ENCODE results near the gene UQCRH.

DNA sequence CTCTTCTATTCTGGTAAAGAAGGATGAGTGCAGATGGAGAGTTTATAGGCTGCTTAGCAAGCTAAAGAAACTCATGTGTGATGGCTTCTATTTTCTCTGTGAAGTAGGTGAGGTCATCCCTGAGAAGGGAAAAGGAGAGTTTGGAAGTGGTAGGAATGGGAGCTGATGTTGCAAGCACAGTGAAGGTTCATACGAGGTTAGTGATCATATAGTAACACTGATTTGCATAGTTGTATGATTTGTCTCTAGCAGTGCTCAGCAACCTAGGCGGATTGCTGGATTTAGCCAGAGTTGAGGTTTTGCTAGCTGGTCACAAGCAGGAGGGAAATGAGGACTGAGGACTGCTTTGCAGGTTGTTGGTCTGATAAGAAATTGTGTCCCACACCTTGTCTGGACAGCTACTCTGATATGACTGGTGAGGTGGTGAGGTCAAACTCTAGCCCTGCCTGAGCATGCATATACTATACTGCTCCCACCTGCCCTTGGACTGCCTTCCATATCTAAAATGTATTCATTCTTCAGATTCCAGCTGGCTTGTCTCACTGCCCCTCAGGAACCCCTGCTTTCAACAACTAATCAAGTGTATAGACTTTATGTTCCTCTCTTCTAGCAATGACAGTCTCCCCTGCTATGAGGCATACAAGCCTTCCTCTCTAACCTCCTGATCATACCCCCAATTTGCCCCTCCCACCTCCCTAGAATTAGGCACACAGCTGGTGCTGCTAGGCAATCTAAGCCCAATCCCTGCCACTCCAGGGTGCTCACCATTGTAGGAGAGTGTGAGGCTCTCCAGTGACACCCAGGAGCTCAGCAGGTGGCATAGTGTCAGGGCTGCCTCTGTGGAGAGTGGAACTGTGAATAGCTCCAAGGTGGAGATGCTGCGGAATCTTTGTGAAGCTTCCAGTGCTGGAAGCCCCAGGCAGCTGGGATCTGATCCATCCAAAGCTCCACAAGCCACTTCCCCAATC lies 18.6 kb upstream of the UQCRH start:
- TF ChIP-seq, protein P1, sequence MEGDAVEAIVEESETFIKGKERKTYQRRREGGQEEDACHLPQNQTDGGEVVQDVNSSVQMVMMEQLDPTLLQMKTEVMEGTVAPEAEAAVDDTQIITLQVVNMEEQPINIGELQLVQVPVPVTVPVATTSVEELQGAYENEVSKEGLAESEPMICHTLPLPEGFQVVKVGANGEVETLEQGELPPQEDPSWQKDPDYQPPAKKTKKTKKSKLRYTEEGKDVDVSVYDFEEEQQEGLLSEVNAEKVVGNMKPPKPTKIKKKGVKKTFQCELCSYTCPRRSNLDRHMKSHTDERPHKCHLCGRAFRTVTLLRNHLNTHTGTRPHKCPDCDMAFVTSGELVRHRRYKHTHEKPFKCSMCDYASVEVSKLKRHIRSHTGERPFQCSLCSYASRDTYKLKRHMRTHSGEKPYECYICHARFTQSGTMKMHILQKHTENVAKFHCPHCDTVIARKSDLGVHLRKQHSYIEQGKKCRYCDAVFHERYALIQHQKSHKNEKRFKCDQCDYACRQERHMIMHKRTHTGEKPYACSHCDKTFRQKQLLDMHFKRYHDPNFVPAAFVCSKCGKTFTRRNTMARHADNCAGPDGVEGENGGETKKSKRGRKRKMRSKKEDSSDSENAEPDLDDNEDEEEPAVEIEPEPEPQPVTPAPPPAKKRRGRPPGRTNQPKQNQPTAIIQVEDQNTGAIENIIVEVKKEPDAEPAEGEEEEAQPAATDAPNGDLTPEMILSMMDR (IDR thresholded peaks at IDR 0.05): no peak
- no peak for TF ChIP-seq POLR2A (IDR thresholded peaks at IDR 0.05)
- TF ChIP-seq POLR2AphosphoS5 (IDR thresholded peaks at IDR 0.05): no peak
- no peak for TF ChIP-seq EP300 (IDR thresholded peaks at IDR 0.05)

All from stomach (tissue), 4 donors.